B cell (primary cell): ENCODE measurements around the gene CPN1.

Experiments
- EZH2 ChIP-seq: IDR thresholded peaks from 2 replicates; pipeline ENCODE4 v1.6.1; 2012; ENCODE audit warnings: borderline replicate concordance, low read depth, mild to moderate bottlenecking, moderate library complexity, low read length; ENCODE audit not compliant: insufficient read depth, poor library complexity, severe bottlenecking
- TF ChIP-seq, protein P1 (sequence below): fragments of 200-600 bp; IDR thresholded peaks from one replicate; pipeline ENCODE4 v1.8.0; 2022; ENCODE audit warnings: antibody characterized with exemption, mild to moderate bottlenecking

DNA sequence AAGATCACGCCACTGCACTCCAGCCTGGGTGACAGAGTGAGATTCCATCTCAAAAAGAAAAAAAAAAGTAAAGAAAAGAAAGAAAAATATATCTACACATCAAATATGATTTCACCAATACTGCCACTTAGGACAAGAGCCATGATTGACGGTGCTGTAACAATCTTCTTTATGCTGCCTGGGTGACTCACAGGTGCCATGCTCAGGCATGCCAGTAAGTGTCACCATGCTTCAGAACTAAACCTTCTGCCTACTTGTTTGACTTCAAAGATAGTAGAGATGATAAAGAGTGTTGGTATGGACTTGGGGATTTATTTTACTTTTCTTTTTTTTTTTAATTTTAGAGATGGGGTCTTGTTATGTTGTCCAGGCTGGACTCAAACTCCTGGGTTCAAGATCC lies 38.3 kb downstream of the CPN1 start:
- TF ChIP-seq, protein P1, sequence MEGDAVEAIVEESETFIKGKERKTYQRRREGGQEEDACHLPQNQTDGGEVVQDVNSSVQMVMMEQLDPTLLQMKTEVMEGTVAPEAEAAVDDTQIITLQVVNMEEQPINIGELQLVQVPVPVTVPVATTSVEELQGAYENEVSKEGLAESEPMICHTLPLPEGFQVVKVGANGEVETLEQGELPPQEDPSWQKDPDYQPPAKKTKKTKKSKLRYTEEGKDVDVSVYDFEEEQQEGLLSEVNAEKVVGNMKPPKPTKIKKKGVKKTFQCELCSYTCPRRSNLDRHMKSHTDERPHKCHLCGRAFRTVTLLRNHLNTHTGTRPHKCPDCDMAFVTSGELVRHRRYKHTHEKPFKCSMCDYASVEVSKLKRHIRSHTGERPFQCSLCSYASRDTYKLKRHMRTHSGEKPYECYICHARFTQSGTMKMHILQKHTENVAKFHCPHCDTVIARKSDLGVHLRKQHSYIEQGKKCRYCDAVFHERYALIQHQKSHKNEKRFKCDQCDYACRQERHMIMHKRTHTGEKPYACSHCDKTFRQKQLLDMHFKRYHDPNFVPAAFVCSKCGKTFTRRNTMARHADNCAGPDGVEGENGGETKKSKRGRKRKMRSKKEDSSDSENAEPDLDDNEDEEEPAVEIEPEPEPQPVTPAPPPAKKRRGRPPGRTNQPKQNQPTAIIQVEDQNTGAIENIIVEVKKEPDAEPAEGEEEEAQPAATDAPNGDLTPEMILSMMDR = no peak
- TF ChIP-seq EZH2 = no peak
